HepG2 (cell line): ENCODE data around the gene XDH. TPM values are rescaled to one million over a fixed set of nuclear protein-coding genes. Genes with fewer than 3 reads are reported as not detected.

Source experiments
- ATAC-seq: fragments of 200-7000 bp; cut with Tn5 transposase; 3 replicates; pipeline ENCODE4 v1.9.1; 2020; ENCODE audit warnings: mild to moderate bottlenecking, moderate library complexity
- BruUV-seq: library from RNA; stranded (reverse); fragments of 400-500 nt; replicated peaks from 2 replicates; lab custom pipeline; 2021; lab: Mats Ljungman, UMichigan
- CTCF ChIA-PET: fragments of 300-600 bp; formaldehyde crosslinking; extraction: SDS; loops from one replicate; lab custom pipeline; 2021; ENCODE audit warnings: low total read pairs, inconsistent platforms, low intra/inter-chr PET ratio; lab: Yijun Ruan, JAX
- POLR2A ChIA-PET: fragments of 350-600 bp; sonication (Branson Sonifier 250); formaldehyde crosslinking; loops from one replicate; lab custom pipeline; 2020; ENCODE audit warnings: antibody characterized with exemption, inconsistent platforms; lab: Yijun Ruan, JAX
- DNase-seq: peaks from one replicate; pipeline ENCODE4 v3.0.0-alpha.2; 2015; ENCODE audit warnings: low spot score
- FAIRE-seq: peaks from 3 replicates; lab custom pipeline; 2011; peaks lifted over from hg19 to GRCh38; lab: Jason Lieb, UNC
- H2AFZ ChIP-seq: one replicate; pipeline ENCODE4 v1.6.1; 2011; ENCODE audit warnings: low read length, inconsistent platforms
- H3K27ac ChIP-seq: fragments of 300-600 bp; 3 replicates; pipeline ENCODE4 v1.8.0; 2011; ENCODE audit warnings: mixed run types, mild to moderate bottlenecking, mixed read lengths, low read length, inconsistent platforms; ENCODE audit not compliant: insufficient read depth; ENCODE audit errors: extremely low read length
- H3K27me3 ChIP-seq, 2 experiments: fragments of 200-600 bp in 1 of 2; 2 replicates in 1 of 2; 3 replicates in 1 of 2; pipeline versions ENCODE4 v1.6.0 to v1.8.0; 2011; ENCODE audit warnings: low read length in 2 of 2, mild to moderate bottlenecking in 2 of 2, moderate library complexity in 2 of 2, inconsistent platforms in 1 of 2; ENCODE audit not compliant: insufficient read depth in 2 of 2, control insufficient read depth in 1 of 2
- H3K36me3 ChIP-seq, 2 experiments: fragments of 200-600 bp in 1 of 2; replicated peaks in 1 of 2; 2 replicates in 1 of 2; 3 replicates in 1 of 2; pipeline versions ENCODE4 v1.5.1 to v1.8.0; 2011; ENCODE audit warnings: low read length in 2 of 2, inconsistent platforms in 1 of 2; ENCODE audit not compliant: insufficient read depth in 2 of 2, control insufficient read depth in 1 of 2
- H3K4me1 ChIP-seq: 2 replicates; pipeline ENCODE4 v1.5.1; 2012; ENCODE audit warnings: low read length, inconsistent platforms; ENCODE audit not compliant: insufficient read depth
- H3K4me2 ChIP-seq: 2 replicates; pipeline ENCODE4 v1.6.0; 2011; ENCODE audit warnings: low read depth, low read length, inconsistent platforms
- H3K4me3 ChIP-seq, 3 experiments: fragments of 200-600 bp in 1 of 3; sonication (generic), shearing (Covaris generic) in 1 of 3; replicated peaks in 1 of 3; 2 replicates each; pipeline ENCODE4 v1.5.1; 2011 to 2016; ENCODE audit warnings: low read length in 3 of 3, inconsistent platforms in 2 of 3, low read depth in 2 of 3, mild to moderate bottlenecking in 2 of 3, control low read depth in 1 of 3, mixed read lengths in 1 of 3; ENCODE audit not compliant: insufficient read depth in 1 of 3
- H3K79me2 ChIP-seq: one replicate; pipeline ENCODE4 v1.6.1; 2011; ENCODE audit warnings: low read length, inconsistent platforms; ENCODE audit not compliant: insufficient read depth
- H3K9ac ChIP-seq: 2 replicates; pipeline ENCODE4 v1.6.0; 2011; ENCODE audit warnings: mild to moderate bottlenecking, low read depth, low read length, inconsistent platforms; ENCODE audit not compliant: insufficient read depth
- H3K9me3 ChIP-seq: 2 replicates; pipeline ENCODE4 v1.5.1; 2012; ENCODE audit warnings: mild to moderate bottlenecking, low read length
- H4K20me1 ChIP-seq: 2 replicates; pipeline ENCODE4 v1.6.0; 2011; ENCODE audit warnings: inconsistent platforms, mild to moderate bottlenecking, low read length, moderate library complexity; ENCODE audit not compliant: insufficient read depth
- ESRRA ChIP-seq: sonication (generic); formaldehyde crosslinking; IDR thresholded peaks from 2 replicates; pipeline ENCODE4 v1.5.1; 2020; ENCODE audit warnings: mild to moderate bottlenecking, low read depth, missing genetic modification reagents
- ETS1 ChIP-seq: sonication (generic); formaldehyde crosslinking; IDR thresholded peaks from 2 replicates; pipeline ENCODE4 v1.4.0; 2020; ENCODE audit warnings: missing genetic modification reagents
- GFI1 ChIP-seq: sonication (generic); formaldehyde crosslinking; IDR thresholded peaks from 2 replicates; pipeline ENCODE4 v1.5.0; 2020; ENCODE audit warnings: missing genetic modification reagents, mild to moderate bottlenecking, borderline replicate concordance
- HIVEP1 ChIP-seq: sonication (generic); formaldehyde crosslinking; IDR thresholded peaks from 2 replicates; pipeline ENCODE4 v1.4.0; 2020; ENCODE audit warnings: mild to moderate bottlenecking, missing genetic modification reagents
- HNF1A ChIP-seq, 2 experiments: sonication (generic) in 1 of 2; formaldehyde crosslinking in 1 of 2; IDR thresholded peaks; 2 replicates each; pipeline versions ENCODE4 v1.4.0 to v1.6.1; 2016 to 2020; ENCODE audit warnings: borderline replicate concordance in 1 of 2, low read depth in 1 of 2, mild to moderate bottlenecking in 1 of 2, missing genetic modification reagents in 1 of 2
- KAT8 ChIP-seq: IDR thresholded peaks from 2 replicates; pipeline ENCODE4 v1.6.1; 2016; ENCODE audit warnings: missing genetic modification reagents, missing compliant biosample characterization
- KDM4B ChIP-seq: sonication (generic); formaldehyde crosslinking; IDR thresholded peaks from 2 replicates; pipeline ENCODE4 v1.4.0; 2020; ENCODE audit warnings: missing genetic modification reagents
- MED13 ChIP-seq: sonication (generic); formaldehyde crosslinking; IDR thresholded peaks from 2 replicates; pipeline ENCODE4 v1.5.0; 2020; ENCODE audit warnings: missing genetic modification reagents
- PLSCR1 ChIP-seq: sonication (generic); formaldehyde crosslinking; IDR thresholded peaks from 2 replicates; pipeline ENCODE4 v1.5.0; 2020; ENCODE audit warnings: missing genetic modification reagents, mild to moderate bottlenecking, borderline replicate concordance
- ZNF143 ChIP-seq: sonication (generic); formaldehyde crosslinking; IDR thresholded peaks from 2 replicates; pipeline ENCODE4 v1.4.0; 2020; ENCODE audit warnings: missing genetic modification reagents
- ZNF281 ChIP-seq: sonication (generic); formaldehyde crosslinking; IDR thresholded peaks from 2 replicates; pipeline ENCODE4 v1.4.0; 2020; ENCODE audit warnings: missing genetic modification reagents, borderline replicate concordance
- ZNF446 ChIP-seq: sonication (generic); formaldehyde crosslinking; IDR thresholded peaks from 2 replicates; pipeline ENCODE4 v1.5.0; 2020; ENCODE audit warnings: mild to moderate bottlenecking, missing genetic modification reagents
- WGBS: methylation state at CpG from one replicate; pipeline ENCODE4 v1.1.6; 2017; ENCODE audit warnings: low lambda C conversion rate; 5-methylcytosine and 5-hydroxymethylcytosine counted together
- in situ Hi-C: cut with HindIII; loops from 2 replicates; pipeline ENCODE4 v1.10.0; 2017; ENCODE audit warnings: low pct_unique_long_range_greater_than_20kb; ENCODE audit not compliant: extremely low pct_ligation_motif_present
- intact Hi-C: fragments of 100-400 bp; cut with micrococcal nuclease; formaldehyde crosslinking; loops from one replicate; pipeline ENCODE4 v1.10.0; 2022; ENCODE audit not compliant: unreplicated experiment
- polyA plus RNA-seq, 8 experiments: library from polyadenylated mRNA; depleted of rRNA in 3 of 8; stranded (reverse) in 7 of 8; unstranded in 1 of 8; fragments of >200 nt; fragmentation: Illumina TruSeq in 4 of 8; extraction: Trizol in 4 of 8; gene quantifications; 2 replicates each; pipeline versions ENCODE4 v1.2.1 to v1.2.3, GENCODE V29; 2011 to 2016; ENCODE audit warnings: low read depth in 4 of 8, missing spikeins in 1 of 8, mixed read lengths in 1 of 8; ENCODE audit not compliant: insufficient read depth in 1 of 8
- total RNA-seq, 5 experiments: library from RNA; depleted of rRNA; stranded (reverse); fragments of >200 nt; fragmentation: Illumina TruSeq; extraction: Trizol; gene quantifications; 2 replicates each; pipeline ENCODE4 v1.2.3, GENCODE V29; 2016; ENCODE audit warnings: low read depth in 1 of 5

Gene XDH
- total and polyA plus RNA-seq, 2 of the 13 experiments (the other 11 are each of a cell fraction or from before 2014, with no cell fraction given), result not detected

GRCh38 chr2:31404302-31404701 is 10.2 kb downstream of the XDH start (continued):
- no peak for TF ChIP-seq KAT8 (CRISPR knock-in tag)
- no peak for TF ChIP-seq GFI1 (CRISPR knock-in tag)
- TF ChIP-seq ETS1 (CRISPR knock-in tag), result no peak
- TF ChIP-seq KDM4B (CRISPR knock-in tag), result no peak
- no peak for TF ChIP-seq ZNF143 (CRISPR knock-in tag)
- no peak for TF ChIP-seq ESRRA (CRISPR knock-in tag)
- no peak for TF ChIP-seq ZNF446 (CRISPR knock-in tag)
- no peak for TF ChIP-seq HIVEP1 (CRISPR knock-in tag)

GRCh38 chr2:31402388-31402787 is 12.2 kb downstream of the XDH start:
- ATAC-seq, result no peak
- Histone ChIP-seq H3K36me3 (no peaks in the 10 kb centered on the region), H3K27ac (no peak overlapping the region), H2AFZ (no peak overlapping the region), H3K4me2 (no peak overlapping the region), H3K9ac (no peak overlapping the region), H3K27me3 (peaks cover 0 to 3% of the 10 kb centered on the region in 2 experiments; a peak in 1 of 5 replicates), H3K9me3 (no peaks in the 10 kb centered on the region), H3K4me3 (no peak overlapping the region), H3K79me2 (no peaks in the 10 kb centered on the region), H3K4me1 (no peaks in the 10 kb centered on the region), H4K20me1 (no peaks in the 10 kb centered on the region)
- DNase-seq, result no peak
- intact Hi-C loops, result no loop called here
- CTCF ChIA-PET, result no interaction called here
- BruUV-seq, result no TSS peak
- no peak for FAIRE-seq
- WGBS, result 14% methylated on average over 1 of the region's 1 CpG
- POLR2A ChIA-PET, result no interaction called here
- in situ Hi-C loops, result no loop called here
- no peak for TF ChIP-seq ZNF281
- no peak for TF ChIP-seq MED13 (CRISPR knock-in tag)
- no peak for TF ChIP-seq PLSCR1
- no peak for TF ChIP-seq HNF1A (IDR thresholded peaks at IDR 0.05; ENCODE audit: low read depth)
- TF ChIP-seq HNF1A (CRISPR knock-in tag; IDR thresholded peaks at IDR 0.05; ENCODE audit: borderline replicate concordance), result no peak
